Liver (tissue), 9 donors: ENCODE data around the gene REXO5. TPM values are rescaled to one million over a fixed set of nuclear protein-coding genes. Genes with fewer than 3 reads are reported as not detected.

Experiments
- DNase-seq: peaks from one replicate; pipeline ENCODE4 v3.0.0-alpha.2; 2017; ENCODE audit warnings: low spot score
- H3K27ac ChIP-seq, 2 donors: one replicate each; pipeline ENCODE4 v1.7.0; 2013; ENCODE audit warnings: inconsistent platforms in 2 of 2, low read length in 2 of 2, control low read depth in 1 of 2, low read depth in 1 of 2, mild to moderate bottlenecking in 1 of 2
- H3K27me3 ChIP-seq, 4 donors: one replicate each; pipeline versions ENCODE4 v1.6.1 to v1.7.0; 2013; ENCODE audit warnings: low read length in 3 of 4, inconsistent platforms in 1 of 4, mild to moderate bottlenecking in 1 of 4, moderate library complexity in 1 of 4; ENCODE audit not compliant: control insufficient read depth in 4 of 4, insufficient read depth in 4 of 4
- H3K36me3 ChIP-seq, 4 donors: one replicate each; pipeline versions ENCODE4 v1.6.1 to v1.7.0; 2013; ENCODE audit warnings: low read length in 3 of 4, mild to moderate bottlenecking in 3 of 4, low read depth in 1 of 4, moderate library complexity in 1 of 4; ENCODE audit not compliant: control insufficient read depth in 4 of 4, insufficient read depth in 3 of 4
- H3K4me1 ChIP-seq, 4 donors: one replicate each; pipeline versions ENCODE4 v1.6.1 to v1.7.0; 2013; ENCODE audit warnings: low read length in 3 of 4, mild to moderate bottlenecking in 3 of 4, moderate library complexity in 1 of 4; ENCODE audit not compliant: control insufficient read depth in 4 of 4, insufficient read depth in 4 of 4
- H3K4me3 ChIP-seq, 3 donors: one replicate each; pipeline versions ENCODE4 v1.6.1 to v1.7.0; 2013; ENCODE audit warnings: low read length in 3 of 3, control low read depth in 1 of 3, low read depth in 1 of 3, mild to moderate bottlenecking in 1 of 3
- H3K9ac ChIP-seq, 2 donors: one replicate each; pipeline ENCODE4 v1.7.0; 2013; ENCODE audit warnings: low read length in 2 of 2, mild to moderate bottlenecking in 2 of 2, moderate library complexity in 2 of 2, control low read depth in 1 of 2, low read depth in 1 of 2
- H3K9me3 ChIP-seq, 4 donors: one replicate each; pipeline versions ENCODE4 v1.6.1 to v1.7.0; 2013; ENCODE audit warnings: low read length in 3 of 4; ENCODE audit not compliant: control insufficient read depth in 4 of 4
- EGR1 ChIP-seq, 2 donors: IDR thresholded peaks; 2 replicates each; pipeline ENCODE4 v1.6.1; 2016 to 2018; ENCODE audit warnings: antibody characterized with exemption in 2 of 2, low read depth in 2 of 2
- FOXA1 ChIP-seq: IDR thresholded peaks from 2 replicates; pipeline ENCODE4 v1.6.1; 2016; ENCODE audit warnings: antibody characterized with exemption
- FOXA2 ChIP-seq: IDR thresholded peaks from 2 replicates; pipeline ENCODE4 v1.6.1; 2016; ENCODE audit warnings: antibody characterized with exemption
- GABPA ChIP-seq, 2 donors: IDR thresholded peaks in 1 of 2; conservative IDR thresholded peaks in 1 of 2; 2 replicates each; pipeline ENCODE4 v1.6.1; 2016; ENCODE audit warnings: antibody characterized with exemption in 2 of 2, mild to moderate bottlenecking in 1 of 2, moderate library complexity in 1 of 2
- HNF4G ChIP-seq: IDR thresholded peaks from 2 replicates; pipeline ENCODE4 v1.6.1; 2016; ENCODE audit warnings: antibody characterized with exemption
- JUND ChIP-seq, 2 donors: IDR thresholded peaks; 2 replicates each; pipeline ENCODE4 v1.6.1; 2016; ENCODE audit warnings: antibody characterized with exemption in 2 of 2
- RAD21 ChIP-seq, 2 donors: IDR thresholded peaks; 2 replicates each; pipeline ENCODE4 v1.6.1; 2016; ENCODE audit warnings: antibody characterized with exemption in 2 of 2, mild to moderate bottlenecking in 2 of 2
- RXRA ChIP-seq, 2 donors: IDR thresholded peaks; 2 replicates each; pipeline ENCODE4 v1.6.1; 2017 to 2018; ENCODE audit warnings: antibody characterized with exemption in 2 of 2, mild to moderate bottlenecking in 1 of 2
- TAF1 ChIP-seq: conservative IDR thresholded peaks from 2 replicates; pipeline ENCODE4 v1.6.1; 2016; ENCODE audit warnings: antibody characterized with exemption, mild to moderate bottlenecking
- YY1 ChIP-seq: IDR thresholded peaks from 2 replicates; pipeline ENCODE4 v1.6.1; 2016; ENCODE audit warnings: antibody characterized with exemption, mild to moderate bottlenecking
- WGBS: extraction: QIAGEN DNeasy Blood & Tissue Kit; methylation state at CpG from one replicate; pipeline ENCODE4 v1.1.7; 2013; 5-methylcytosine and 5-hydroxymethylcytosine counted together
- polyA plus RNA-seq, 2 donors: library from polyadenylated mRNA; stranded (reverse) in 1 of 2; unstranded in 1 of 2; fragments of 200-250 nt in 1 of 2; fragments of >200 nt in 1 of 2; fragmentation: Nextera tagmentation in 1 of 2; extraction: Ambion mirVana in 1 of 2; gene quantifications; one replicate each; pipeline versions ENCODE4 v1.2.1 to v1.2.3, GENCODE V29; 2013 to 2015
- total RNA-seq, 2 donors: library from RNA; depleted of rRNA; stranded (reverse); fragments of >200 nt; gene quantifications; one replicate each; pipeline ENCODE4 v1.2.3, GENCODE V29; 2014
- TF ChIP-seq, protein P1 (sequence below): IDR thresholded peaks from 2 replicates; pipeline ENCODE4 v1.6.1; 2016; ENCODE audit warnings: antibody characterized with exemption, mild to moderate bottlenecking
- TF ChIP-seq, protein P2 (sequence below): IDR thresholded peaks from 2 replicates; pipeline ENCODE4 v1.6.1; 2016; ENCODE audit warnings: antibody characterized with exemption
- TF ChIP-seq, protein P3 (sequence below): IDR thresholded peaks from 2 replicates; pipeline ENCODE4 v1.6.1; 2016; ENCODE audit warnings: antibody characterized with exemption
- TF ChIP-seq, protein P4 (sequence below): IDR thresholded peaks from 2 replicates; pipeline ENCODE4 v1.6.1; 2016; ENCODE audit warnings: antibody characterized with exemption
- TF ChIP-seq, protein P5 (sequence below): fragments of 150-350 bp; IDR thresholded peaks from 2 replicates; pipeline ENCODE4 v1.5.1; 2017; ENCODE audit warnings: improper control_type of control experiment, low read depth, low read length; ENCODE audit not compliant: missing input control
- donor health status: healthy.
- donor health status: healthy.
- donor health status: healthy.
- donor health status: healthy.
- donor health status: healthy.

The REXO5 gene
- total and polyA plus RNA-seq, 4 donors: 0.83 to 10.6 (median 1.8) TPM

DNA sequence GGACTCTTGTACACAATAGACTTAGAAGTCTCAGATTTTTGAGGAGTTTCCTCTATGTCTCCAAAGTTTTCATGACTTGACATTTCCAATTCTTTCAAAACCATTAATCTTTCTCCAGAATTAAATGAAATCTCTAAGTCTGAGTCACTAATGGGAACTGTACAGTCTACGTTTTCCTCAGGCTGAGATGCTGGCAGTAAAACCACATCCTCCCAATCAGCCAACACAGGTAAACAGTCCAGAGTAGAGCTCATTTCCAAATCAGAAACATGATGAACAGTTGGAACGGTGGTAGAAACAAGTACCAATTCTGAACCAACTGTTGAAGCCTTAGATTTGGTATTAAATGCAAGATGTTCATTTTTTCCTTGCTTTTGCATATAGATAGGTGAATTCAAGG lies 8.0 kb upstream of the REXO5 start:
- no peak overlapping the region for H3K27ac ChIP-seq
- H3K9me3 ChIP-seq: no peaks in the 10 kb centered on the region
- H3K27me3 ChIP-seq: no peaks in the 10 kb centered on the region
- H3K4me3 ChIP-seq: no peak overlapping the region
- TF ChIP-seq, protein P1, sequence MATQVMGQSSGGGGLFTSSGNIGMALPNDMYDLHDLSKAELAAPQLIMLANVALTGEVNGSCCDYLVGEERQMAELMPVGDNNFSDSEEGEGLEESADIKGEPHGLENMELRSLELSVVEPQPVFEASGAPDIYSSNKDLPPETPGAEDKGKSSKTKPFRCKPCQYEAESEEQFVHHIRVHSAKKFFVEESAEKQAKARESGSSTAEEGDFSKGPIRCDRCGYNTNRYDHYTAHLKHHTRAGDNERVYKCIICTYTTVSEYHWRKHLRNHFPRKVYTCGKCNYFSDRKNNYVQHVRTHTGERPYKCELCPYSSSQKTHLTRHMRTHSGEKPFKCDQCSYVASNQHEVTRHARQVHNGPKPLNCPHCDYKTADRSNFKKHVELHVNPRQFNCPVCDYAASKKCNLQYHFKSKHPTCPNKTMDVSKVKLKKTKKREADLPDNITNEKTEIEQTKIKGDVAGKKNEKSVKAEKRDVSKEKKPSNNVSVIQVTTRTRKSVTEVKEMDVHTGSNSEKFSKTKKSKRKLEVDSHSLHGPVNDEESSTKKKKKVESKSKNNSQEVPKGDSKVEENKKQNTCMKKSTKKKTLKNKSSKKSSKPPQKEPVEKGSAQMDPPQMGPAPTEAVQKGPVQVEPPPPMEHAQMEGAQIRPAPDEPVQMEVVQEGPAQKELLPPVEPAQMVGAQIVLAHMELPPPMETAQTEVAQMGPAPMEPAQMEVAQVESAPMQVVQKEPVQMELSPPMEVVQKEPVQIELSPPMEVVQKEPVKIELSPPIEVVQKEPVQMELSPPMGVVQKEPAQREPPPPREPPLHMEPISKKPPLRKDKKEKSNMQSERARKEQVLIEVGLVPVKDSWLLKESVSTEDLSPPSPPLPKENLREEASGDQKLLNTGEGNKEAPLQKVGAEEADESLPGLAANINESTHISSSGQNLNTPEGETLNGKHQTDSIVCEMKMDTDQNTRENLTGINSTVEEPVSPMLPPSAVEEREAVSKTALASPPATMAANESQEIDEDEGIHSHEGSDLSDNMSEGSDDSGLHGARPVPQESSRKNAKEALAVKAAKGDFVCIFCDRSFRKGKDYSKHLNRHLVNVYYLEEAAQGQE: no peak
- TF ChIP-seq, protein P2, sequence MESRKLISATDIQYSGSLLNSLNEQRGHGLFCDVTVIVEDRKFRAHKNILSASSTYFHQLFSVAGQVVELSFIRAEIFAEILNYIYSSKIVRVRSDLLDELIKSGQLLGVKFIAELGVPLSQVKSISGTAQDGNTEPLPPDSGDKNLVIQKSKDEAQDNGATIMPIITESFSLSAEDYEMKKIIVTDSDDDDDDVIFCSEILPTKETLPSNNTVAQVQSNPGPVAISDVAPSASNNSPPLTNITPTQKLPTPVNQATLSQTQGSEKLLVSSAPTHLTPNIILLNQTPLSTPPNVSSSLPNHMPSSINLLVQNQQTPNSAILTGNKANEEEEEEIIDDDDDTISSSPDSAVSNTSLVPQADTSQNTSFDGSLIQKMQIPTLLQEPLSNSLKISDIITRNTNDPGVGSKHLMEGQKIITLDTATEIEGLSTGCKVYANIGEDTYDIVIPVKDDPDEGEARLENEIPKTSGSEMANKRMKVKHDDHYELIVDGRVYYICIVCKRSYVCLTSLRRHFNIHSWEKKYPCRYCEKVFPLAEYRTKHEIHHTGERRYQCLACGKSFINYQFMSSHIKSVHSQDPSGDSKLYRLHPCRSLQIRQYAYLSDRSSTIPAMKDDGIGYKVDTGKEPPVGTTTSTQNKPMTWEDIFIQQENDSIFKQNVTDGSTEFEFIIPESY: no peak
- TF ChIP-seq YY1 (no peak), TAF1 (no peak), GABPA (IDR thresholded peaks at IDR 0.05 in 1 of 2, conservative IDR thresholded peaks at IDR 0.05 in 1 of 2) (no peak), RXRA (IDR thresholded peaks at IDR 0.05) (no peak), FOXA1 (no peak), EGR1 (IDR thresholded peaks at IDR 0.05; ENCODE audit: low read depth in 2 of 2) (no peak), RAD21 (IDR thresholded peaks at IDR 0.05) (no peak), JUND (IDR thresholded peaks at IDR 0.05) (no peak), FOXA2 (no peak), HNF4G (no peak)
- TF ChIP-seq, protein P3, sequence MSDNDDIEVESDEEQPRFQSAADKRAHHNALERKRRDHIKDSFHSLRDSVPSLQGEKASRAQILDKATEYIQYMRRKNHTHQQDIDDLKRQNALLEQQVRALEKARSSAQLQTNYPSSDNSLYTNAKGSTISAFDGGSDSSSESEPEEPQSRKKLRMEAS: no peak
- TF ChIP-seq, protein P4, sequence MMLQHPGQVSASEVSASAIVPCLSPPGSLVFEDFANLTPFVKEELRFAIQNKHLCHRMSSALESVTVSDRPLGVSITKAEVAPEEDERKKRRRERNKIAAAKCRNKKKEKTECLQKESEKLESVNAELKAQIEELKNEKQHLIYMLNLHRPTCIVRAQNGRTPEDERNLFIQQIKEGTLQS: no peak
- TF ChIP-seq, protein P5, sequence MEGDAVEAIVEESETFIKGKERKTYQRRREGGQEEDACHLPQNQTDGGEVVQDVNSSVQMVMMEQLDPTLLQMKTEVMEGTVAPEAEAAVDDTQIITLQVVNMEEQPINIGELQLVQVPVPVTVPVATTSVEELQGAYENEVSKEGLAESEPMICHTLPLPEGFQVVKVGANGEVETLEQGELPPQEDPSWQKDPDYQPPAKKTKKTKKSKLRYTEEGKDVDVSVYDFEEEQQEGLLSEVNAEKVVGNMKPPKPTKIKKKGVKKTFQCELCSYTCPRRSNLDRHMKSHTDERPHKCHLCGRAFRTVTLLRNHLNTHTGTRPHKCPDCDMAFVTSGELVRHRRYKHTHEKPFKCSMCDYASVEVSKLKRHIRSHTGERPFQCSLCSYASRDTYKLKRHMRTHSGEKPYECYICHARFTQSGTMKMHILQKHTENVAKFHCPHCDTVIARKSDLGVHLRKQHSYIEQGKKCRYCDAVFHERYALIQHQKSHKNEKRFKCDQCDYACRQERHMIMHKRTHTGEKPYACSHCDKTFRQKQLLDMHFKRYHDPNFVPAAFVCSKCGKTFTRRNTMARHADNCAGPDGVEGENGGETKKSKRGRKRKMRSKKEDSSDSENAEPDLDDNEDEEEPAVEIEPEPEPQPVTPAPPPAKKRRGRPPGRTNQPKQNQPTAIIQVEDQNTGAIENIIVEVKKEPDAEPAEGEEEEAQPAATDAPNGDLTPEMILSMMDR: no peak
- peaks cover 0 to 43% (median 37%) of the 10 kb centered on the region in 4 donors for H3K36me3 ChIP-seq
- H3K4me1 ChIP-seq: peaks cover 2 to 3% (median 3%) of the 10 kb centered on the region in 4 donors
- WGBS: 48% methylated on average over 2 of the region's 2 CpGs
- DNase-seq: no peak
- no peak overlapping the region for H3K9ac ChIP-seq

DNA sequence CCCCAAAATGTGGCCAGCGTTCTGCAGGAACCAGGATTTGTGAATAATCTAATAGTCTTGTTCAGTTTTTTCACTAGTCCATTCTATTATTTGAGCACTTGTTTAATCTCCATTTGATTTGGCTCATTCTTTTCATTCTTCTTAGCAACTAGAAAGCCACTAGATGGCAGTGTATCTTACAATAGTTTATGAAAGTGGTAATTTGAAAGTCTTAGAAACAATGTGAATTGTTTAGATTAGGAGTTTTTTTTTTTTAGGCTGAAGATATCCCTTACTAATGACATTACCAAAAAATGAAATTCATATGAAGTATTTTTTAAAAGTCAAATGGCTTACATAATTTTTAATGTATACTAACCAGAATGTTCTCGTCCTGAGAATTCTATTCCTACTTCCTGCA lies 6.7 kb upstream of the REXO5 start:
- peaks cover 0 to 36% (median 31%) of the 10 kb centered on the region in 4 donors for H3K36me3 ChIP-seq
- H3K9ac ChIP-seq: no peak overlapping the region
- no peaks in the 10 kb centered on the region for H3K27me3 ChIP-seq
- no peak overlapping the region for H3K4me3 ChIP-seq
- H3K27ac ChIP-seq: no peak overlapping the region
- peaks cover 7 to 13% (median 11%) of the 10 kb centered on the region in 4 donors for H3K4me1 ChIP-seq
- 78% methylated on average over 2 of the region's 2 CpGs for WGBS
- no peaks in the 10 kb centered on the region for H3K9me3 ChIP-seq
- DNase-seq: no peak
- TF ChIP-seq GABPA (IDR thresholded peaks at IDR 0.05 in 1 of 2, conservative IDR thresholded peaks at IDR 0.05 in 1 of 2) (no peak), RAD21 (IDR thresholded peaks at IDR 0.05) (peak; percentile 67 to 79)
- TF ChIP-seq, protein P5: peak; percentile 31
